Left lung (tissue), 10 donors: ENCODE data around the gene SPRED3. TPM values are rescaled to one million over a fixed set of nuclear protein-coding genes. Genes with fewer than 3 reads are reported as not detected.

Experiments
- ATAC-seq: fragments of 200-7000 bp; cut with Tn5 transposase; one replicate; pipeline ENCODE4 v1.9.1; 2020; ENCODE audit warnings: moderate library complexity
- DNase-seq, 4 donors: peaks; one replicate each; pipeline ENCODE4 v3.0.0-alpha.2; 2013 to 2020
- H3K27ac ChIP-seq, 2 donors: fragments of 200-600 bp; sonication (generic) in 1 of 2; one replicate each; pipeline versions ENCODE4 v1.5.0 to v1.8.0; 2020 to 2021
- H3K27me3 ChIP-seq, 2 donors: fragments of 200-600 bp; sonication (generic) in 1 of 2; one replicate each; pipeline versions ENCODE4 v1.5.0 to v1.8.0; 2020 to 2021
- H3K36me3 ChIP-seq, 2 donors: fragments of 200-600 bp; sonication (generic) in 1 of 2; one replicate each; pipeline versions ENCODE4 v1.5.0 to v1.8.0; 2020 to 2021
- H3K4me1 ChIP-seq, 2 donors: fragments of 200-600 bp; one replicate each; pipeline ENCODE4 v1.8.0; 2021
- H3K4me3 ChIP-seq, 2 donors: fragments of 200-600 bp; sonication (generic) in 1 of 2; one replicate each; pipeline versions ENCODE4 v1.5.0 to v1.8.0; 2020 to 2021; ENCODE audit warnings: mild to moderate bottlenecking in 1 of 2
- H3K9me3 ChIP-seq, 2 donors: fragments of 200-600 bp; sonication (generic) in 1 of 2; one replicate each; pipeline versions ENCODE4 v1.5.0 to v1.8.0; 2020 to 2021
- intact Hi-C, 2 donors: fragments of 100-400 bp; cut with DNase I; formaldehyde crosslinking; loops; one replicate each; pipeline versions ENCODE4 v1.11.2 to v1.14.2; 2022
- polyA plus RNA-seq, 6 donors: library from polyadenylated mRNA; unstranded; fragments of 120-200 nt; gene quantifications; one replicate each; pipeline ENCODE4 v1.2.1, GENCODE V29; 2013; ENCODE audit not compliant: insufficient read length in 6 of 6
- total RNA-seq, 2 donors: library from RNA; stranded (reverse); fragmentation: NEBNext Ultra II Directional; extraction: Animal tissue kit (Norgen Biotek cat#: 25700); gene quantifications; one replicate each; pipeline ENCODE4 v1.2.1, GENCODE V29; 2021
- TF ChIP-seq, protein P1 (sequence below), 2 donors: fragments of 200-600 bp; sonication (generic) in 1 of 2; IDR thresholded peaks; one replicate each; pipeline versions ENCODE4 v1.5.0 to v1.8.0; 2021; ENCODE audit warnings: antibody characterized with exemption in 2 of 2
- donor health status: DM: no; HTN: yes; CAD: no.
- donor health status: DM: no; HTN: no; CAD: no.

The SPRED3 gene
- total and polyA plus RNA-seq, 8 donors: 0.27 to 1.9 (median 0.38) TPM

DNA sequence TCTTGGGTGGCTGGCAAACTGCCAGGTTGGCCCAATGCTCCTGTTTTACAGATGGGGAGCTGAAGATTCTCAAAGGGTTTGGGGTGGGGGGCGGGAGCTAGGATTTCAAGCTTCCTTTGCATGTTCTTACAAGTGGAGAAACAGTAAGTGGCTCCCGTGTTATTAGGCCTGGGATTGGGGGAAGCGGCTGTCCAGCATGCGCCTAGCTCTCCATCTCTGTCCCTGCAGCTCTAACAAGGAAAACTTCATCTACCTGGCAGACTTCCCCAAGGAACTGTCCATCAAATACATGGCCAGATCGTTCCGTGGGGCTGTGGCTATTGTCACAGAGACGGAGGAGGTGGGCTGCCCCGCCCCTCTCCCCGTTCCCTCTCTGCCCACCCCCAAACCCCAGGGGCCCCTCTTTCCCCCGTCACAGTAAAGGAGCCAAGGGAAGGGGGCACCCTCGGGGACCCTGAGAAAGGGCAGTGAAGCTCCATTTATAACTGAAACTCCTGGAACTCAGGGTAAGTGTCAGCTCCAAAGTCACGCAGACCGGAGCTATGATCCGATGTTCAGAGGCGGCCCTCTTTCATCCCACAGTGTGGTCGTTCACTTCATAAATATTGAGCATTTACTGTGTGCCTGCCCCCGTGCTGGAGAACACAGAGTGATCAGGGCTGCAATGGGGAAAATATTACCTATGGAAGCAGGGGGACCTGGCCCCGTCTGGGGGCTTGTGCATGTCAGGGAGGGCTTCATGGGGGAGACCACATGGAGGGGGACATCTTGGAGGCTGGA, 29.1 kb upstream of the SPRED3 start:
- Histone ChIP-seq H3K27ac (no peak overlapping the region), H3K9me3 (no peaks in the 10 kb centered on the region), H3K36me3 (no peaks in the 10 kb centered on the region), H3K4me3 (no peak overlapping the region), H3K4me1 (peaks cover 5 to 22% of the 10 kb centered on the region in 2 donors), H3K27me3 (peaks cover 4 to 76% of the 10 kb centered on the region in 2 donors)
- TF ChIP-seq, protein P1, sequence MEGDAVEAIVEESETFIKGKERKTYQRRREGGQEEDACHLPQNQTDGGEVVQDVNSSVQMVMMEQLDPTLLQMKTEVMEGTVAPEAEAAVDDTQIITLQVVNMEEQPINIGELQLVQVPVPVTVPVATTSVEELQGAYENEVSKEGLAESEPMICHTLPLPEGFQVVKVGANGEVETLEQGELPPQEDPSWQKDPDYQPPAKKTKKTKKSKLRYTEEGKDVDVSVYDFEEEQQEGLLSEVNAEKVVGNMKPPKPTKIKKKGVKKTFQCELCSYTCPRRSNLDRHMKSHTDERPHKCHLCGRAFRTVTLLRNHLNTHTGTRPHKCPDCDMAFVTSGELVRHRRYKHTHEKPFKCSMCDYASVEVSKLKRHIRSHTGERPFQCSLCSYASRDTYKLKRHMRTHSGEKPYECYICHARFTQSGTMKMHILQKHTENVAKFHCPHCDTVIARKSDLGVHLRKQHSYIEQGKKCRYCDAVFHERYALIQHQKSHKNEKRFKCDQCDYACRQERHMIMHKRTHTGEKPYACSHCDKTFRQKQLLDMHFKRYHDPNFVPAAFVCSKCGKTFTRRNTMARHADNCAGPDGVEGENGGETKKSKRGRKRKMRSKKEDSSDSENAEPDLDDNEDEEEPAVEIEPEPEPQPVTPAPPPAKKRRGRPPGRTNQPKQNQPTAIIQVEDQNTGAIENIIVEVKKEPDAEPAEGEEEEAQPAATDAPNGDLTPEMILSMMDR (IDR thresholded peaks at IDR 0.05): no peak
- DNase-seq (no peak), ATAC-seq (no peak)
- intact Hi-C loops: no loop called here

DNA sequence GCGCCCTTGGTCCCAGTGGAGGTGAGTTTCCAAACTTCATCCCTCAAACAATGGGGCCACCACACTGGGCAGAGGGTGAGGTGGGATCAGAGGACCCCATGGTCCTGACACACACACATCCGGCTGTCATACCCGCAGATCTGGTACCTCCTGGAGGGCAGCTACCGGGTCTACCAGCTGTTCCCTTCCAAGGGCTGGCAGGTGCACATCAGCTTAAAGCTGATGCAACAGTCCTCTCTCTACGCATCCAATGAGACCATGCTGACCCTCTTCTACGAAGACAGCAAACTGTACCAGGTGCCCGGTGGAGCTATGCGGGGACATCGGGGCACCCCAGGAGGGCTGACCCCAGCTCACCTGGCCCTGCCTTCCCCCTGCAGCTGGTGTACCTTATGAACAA, 28.1 kb upstream of the SPRED3 start:
- DNase-seq: no peak
- H3K36me3 ChIP-seq: no peaks in the 10 kb centered on the region
- no peak overlapping the region for H3K27ac ChIP-seq
- H3K9me3 ChIP-seq: no peaks in the 10 kb centered on the region
- no peak overlapping the region for H3K4me3 ChIP-seq
- H3K27me3 ChIP-seq: peaks cover 4 to 67% of the 10 kb centered on the region in 2 donors
- ATAC-seq: no peak
- TF ChIP-seq, protein P1 (IDR thresholded peaks at IDR 0.05): no peak
- intact Hi-C loops: no loop called here
- H3K4me1 ChIP-seq: peaks cover 5 to 22% of the 10 kb centered on the region in 2 donors

DNA sequence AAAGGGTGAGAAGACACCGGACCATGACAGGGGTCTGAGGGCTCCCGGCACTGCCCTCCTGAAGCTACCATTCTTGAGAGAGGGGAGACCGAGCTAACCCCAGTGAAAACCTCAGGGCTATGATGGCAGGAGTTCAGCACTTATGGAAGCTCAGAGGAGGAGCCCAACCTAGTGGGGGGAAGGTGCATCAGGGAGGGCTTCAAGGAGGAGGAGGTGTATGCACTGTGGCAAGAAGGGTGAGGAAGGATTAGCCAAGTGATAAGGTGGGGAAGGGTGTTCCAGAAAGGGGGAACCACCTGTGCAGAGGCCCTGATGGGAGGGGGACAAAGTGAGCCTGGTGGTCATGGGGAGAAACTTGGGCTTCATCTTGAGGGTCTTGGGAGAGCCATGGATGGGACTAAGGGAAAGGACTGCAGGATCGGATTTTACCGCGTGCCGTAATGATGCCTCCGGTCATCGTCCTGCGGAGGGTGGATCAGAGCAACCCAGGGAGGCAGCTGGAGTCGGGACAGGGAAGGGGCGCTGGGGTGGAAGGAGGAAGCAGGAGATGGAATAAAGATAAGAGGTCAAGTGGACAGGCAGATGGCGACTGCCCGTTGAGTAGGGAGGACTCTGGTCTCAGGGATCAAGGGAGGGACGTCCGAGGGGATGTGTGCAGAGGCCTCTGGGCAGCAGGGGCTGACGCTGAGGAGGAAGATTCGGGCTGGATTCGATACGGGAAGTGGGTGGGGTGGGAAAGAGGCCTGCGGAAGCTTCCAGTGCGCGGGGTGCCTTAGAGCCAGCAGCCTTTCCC, 27.5 kb upstream of the SPRED3 start:
- Histone ChIP-seq H3K9me3 (no peaks in the 10 kb centered on the region), H3K27ac (no peak overlapping the region), H3K4me3 (peak overlapping the region; percentile 54 to 66), H3K4me1 (peaks cover 5 to 22% of the 10 kb centered on the region in 2 donors), H3K36me3 (no peaks in the 10 kb centered on the region), H3K27me3 (peaks cover 4 to 60% of the 10 kb centered on the region in 2 donors)
- ATAC-seq (no peak), DNase-seq (no peak)
- TF ChIP-seq, protein P1 (IDR thresholded peaks at IDR 0.05): no peak
- intact Hi-C loops: no loop called here

DNA sequence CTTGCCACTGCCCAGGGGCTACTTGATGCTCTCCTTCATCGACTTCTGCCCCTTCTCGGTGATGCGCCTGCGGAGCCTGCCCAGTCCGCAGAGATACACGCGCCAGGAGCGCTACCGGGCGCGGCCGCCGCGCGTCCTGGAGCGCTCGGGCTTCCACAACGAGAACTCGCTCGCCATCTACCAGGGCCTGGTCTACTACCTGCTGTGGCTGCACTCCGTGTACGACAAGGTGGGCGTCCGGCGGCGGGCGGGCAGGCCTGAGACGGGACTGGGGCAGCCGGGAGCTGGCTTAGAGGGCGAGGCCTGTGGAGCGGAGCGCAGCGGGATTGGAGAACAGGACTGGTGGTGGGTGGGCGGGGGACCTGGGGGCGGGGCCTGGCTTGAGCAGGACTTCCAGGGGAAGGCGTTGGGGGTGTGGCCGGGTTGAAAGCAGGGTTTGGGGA, 26.8 kb upstream of the SPRED3 start:
- intact Hi-C loops: no loop called here

More for the DNA sequence above, 26.8 kb upstream of the SPRED3 start:
- Histone ChIP-seq H3K4me3 (peak overlapping the region; percentile 54 to 66), H3K27ac (no peak overlapping the region), H3K27me3 (peaks cover 4 to 54% of the 10 kb centered on the region in 2 donors), H3K36me3 (no peaks in the 10 kb centered on the region), H3K4me1 (peaks cover 5 to 22% of the 10 kb centered on the region in 2 donors), H3K9me3 (no peaks in the 10 kb centered on the region)
- ATAC-seq (peak; percentile 94), DNase-seq (peak; percentile 66 to 91 (median 84))
- TF ChIP-seq, protein P1 (IDR thresholded peaks at IDR 0.05): no peak
